Loucy (cell line): ENCODE data around the gene HEATR5B.

Source experiments
- CTCF ChIP-seq: fragments of 200-600 bp; sonication (generic); conservative IDR thresholded peaks from 2 replicates; pipeline ENCODE4 v1.5.1; 2014; ENCODE audit warnings: mild to moderate bottlenecking, antibody characterized with exemption, low read length
- EZH2phosphoT487 ChIP-seq: fragments of 200-600 bp; IDR thresholded peaks from 2 replicates; pipeline ENCODE4 v1.6.1; 2018; ENCODE audit warnings: antibody characterized with exemption, mild to moderate bottlenecking, moderate library complexity, borderline replicate concordance

- TF ChIP-seq CTCF = no peak
- no peak for TF ChIP-seq EZH2phosphoT487
Observed at GRCh38 chr2:36982467-36982866, 101.7 kb downstream of the HEATR5B start.
